Common myeloid progenitor, CD34-positive (primary cell): ENCODE measurements around the gene NFE2.

ENCODE experiments used
- CTCF ChIA-PET: fragments of 350-600 bp; sonication (Branson Sonifier 250); formaldehyde crosslinking; loops from one replicate; lab custom pipeline; 2021; ENCODE audit warnings: antibody characterized with exemption; lab: Charles Lee
- POLR2A ChIA-PET: fragments of 350-600 bp; sonication (Branson Sonifier 250); formaldehyde crosslinking; loops from one replicate; lab custom pipeline; 2021; ENCODE audit warnings: antibody characterized with exemption; lab: Charles Lee
- DNase-seq, 3 donors: peaks; one replicate each; pipeline versions ENCODE4 v3.0.0 to v3.0.0-alpha.2; 2013
- H3K27ac ChIP-seq, 2 experiments: 1 replicate in 1 of 2; 2 replicates in 1 of 2; pipeline ENCODE4 v1.7.0; 2013; ENCODE audit warnings: inconsistent platforms in 2 of 2, low read length in 2 of 2, mild to moderate bottlenecking in 2 of 2, low read depth in 1 of 2, moderate library complexity in 1 of 2; ENCODE audit not compliant: severe bottlenecking in 2 of 2, insufficient read depth in 1 of 2, poor library complexity in 1 of 2
- H3K27me3 ChIP-seq, 5 experiments: replicated peaks in 2 of 5; 1 replicate in 3 of 5; 2 replicates in 2 of 5; pipeline versions ENCODE4 v1.6.1 to v1.7.0; 2013; ENCODE audit warnings: low read length in 4 of 5, mild to moderate bottlenecking in 2 of 5, moderate library complexity in 2 of 5, inconsistent platforms in 1 of 5; ENCODE audit not compliant: insufficient read depth in 5 of 5, control insufficient read depth in 4 of 5
- H3K36me3 ChIP-seq, 4 experiments: 1 replicate in 2 of 4; 2 replicates in 2 of 4; pipeline versions ENCODE4 v1.6.1 to v1.7.0; 2013; ENCODE audit warnings: low read length in 3 of 4, control low read depth in 1 of 4, mild to moderate bottlenecking in 1 of 4; ENCODE audit not compliant: control insufficient read depth in 4 of 4, insufficient read depth in 4 of 4
- H3K4me1 ChIP-seq, 4 experiments: 1 replicate in 3 of 4; 2 replicates in 1 of 4; pipeline versions ENCODE4 v1.6.1 to v1.7.1; 2013; ENCODE audit warnings: low read length in 3 of 4, mild to moderate bottlenecking in 3 of 4, control low read depth in 1 of 4, inconsistent platforms in 1 of 4, moderate library complexity in 1 of 4; ENCODE audit not compliant: control insufficient read depth in 4 of 4, insufficient read depth in 4 of 4; ENCODE audit errors: control extremely low read depth in 1 of 4
- H3K4me3 ChIP-seq, 7 experiments: 1 replicate in 4 of 7; 2 replicates in 3 of 7; pipeline versions ENCODE4 v1.5.1 to v1.7.0; 2013; ENCODE audit warnings: mild to moderate bottlenecking in 7 of 7, low read length in 6 of 7, moderate library complexity in 6 of 7, inconsistent platforms in 2 of 7, low read depth in 2 of 7, control low read depth in 1 of 7; ENCODE audit not compliant: insufficient read depth in 4 of 7, control insufficient read depth in 1 of 7; ENCODE audit errors: extremely low read depth in 1 of 7
- H3K9me3 ChIP-seq, 5 experiments: 1 replicate in 4 of 5; 2 replicates in 1 of 5; pipeline versions ENCODE4 v1.6.1 to v1.7.1; 2013; ENCODE audit warnings: low read length in 4 of 5, mild to moderate bottlenecking in 2 of 5, inconsistent platforms in 1 of 5, low read depth in 1 of 5, moderate library complexity in 1 of 5; ENCODE audit not compliant: control insufficient read depth in 4 of 5, insufficient read depth in 2 of 5; ENCODE audit errors: control extremely low read depth in 1 of 5
- WGBS: methylation state at CpG from one replicate; pipeline ENCODE4 v1.1.5; 2013; ENCODE audit not compliant: insufficient coverage; 5-methylcytosine and 5-hydroxymethylcytosine counted together

NFE2 gene

DNA sequence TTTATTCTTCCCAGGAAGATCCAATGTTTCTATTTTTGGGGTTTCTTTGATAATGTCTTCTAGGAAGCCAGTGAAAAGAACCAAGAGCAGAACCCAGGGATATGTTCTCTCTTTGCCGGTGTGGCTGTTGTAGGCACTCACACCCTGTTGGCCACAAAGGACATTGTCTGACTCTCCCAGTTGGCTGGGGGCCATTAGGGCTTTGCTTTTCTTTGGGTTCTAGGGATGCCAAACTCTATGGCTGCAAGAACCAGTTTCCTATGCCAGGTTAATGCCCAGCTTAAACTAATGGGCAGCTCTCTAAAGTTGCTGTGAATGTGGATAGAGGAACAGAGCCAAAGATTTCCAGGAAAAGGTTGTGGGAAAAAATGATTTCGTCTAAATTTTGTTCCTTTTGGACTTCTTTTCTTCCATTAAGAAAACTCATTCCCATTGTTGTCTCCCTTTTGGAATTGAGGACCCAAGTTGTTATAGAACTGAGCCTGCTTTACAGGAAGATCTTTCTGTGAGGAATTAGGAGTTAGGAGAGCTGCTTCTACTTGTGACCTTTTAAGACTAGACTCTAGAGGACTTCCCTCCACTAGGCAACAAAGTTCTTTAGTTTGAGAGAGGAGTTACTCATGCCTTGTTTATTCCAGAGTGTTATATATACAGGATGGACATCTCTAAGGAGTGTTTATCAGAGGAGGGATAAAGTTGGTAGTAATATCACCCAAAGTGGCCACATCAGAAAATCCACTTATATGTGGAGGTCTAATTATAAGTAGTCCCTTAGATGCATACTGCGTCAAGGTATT, 37.2 kb upstream of the NFE2 start:
- Histone ChIP-seq H3K9me3 (no peaks in the 10 kb centered on the region), H3K36me3 (peaks cover 6 to 26% (median 25%) of the 10 kb centered on the region in 4 experiments), H3K4me3 (no peak overlapping the region), H3K27me3 (no peaks in the 10 kb centered on the region), H3K27ac (peak overlapping the region in 1 of 2 experiments; percentile 64), H3K4me1 (peaks cover 0 to 16% (median 6%) of the 10 kb centered on the region in 4 experiments)
- CTCF ChIA-PET, result interaction anchor here (0.7 to 36.2 kb wide), 24 partner anchors 9 to 117 kb away, joined by 3 to 890 read pairs (median 6); partner anchors contain the start of genes CBX5, COPZ1, HNRNPA1 and NFE2
- WGBS, result no CpG with 5 or more reads among the region's 3 CpGs
- DNase-seq, result no peak
- POLR2A ChIA-PET, result interaction anchor here (0.5 kb wide), 1 partner anchor 37 kb away, joined by 3 read pairs; the partner anchor contains the start of gene NFE2

DNA sequence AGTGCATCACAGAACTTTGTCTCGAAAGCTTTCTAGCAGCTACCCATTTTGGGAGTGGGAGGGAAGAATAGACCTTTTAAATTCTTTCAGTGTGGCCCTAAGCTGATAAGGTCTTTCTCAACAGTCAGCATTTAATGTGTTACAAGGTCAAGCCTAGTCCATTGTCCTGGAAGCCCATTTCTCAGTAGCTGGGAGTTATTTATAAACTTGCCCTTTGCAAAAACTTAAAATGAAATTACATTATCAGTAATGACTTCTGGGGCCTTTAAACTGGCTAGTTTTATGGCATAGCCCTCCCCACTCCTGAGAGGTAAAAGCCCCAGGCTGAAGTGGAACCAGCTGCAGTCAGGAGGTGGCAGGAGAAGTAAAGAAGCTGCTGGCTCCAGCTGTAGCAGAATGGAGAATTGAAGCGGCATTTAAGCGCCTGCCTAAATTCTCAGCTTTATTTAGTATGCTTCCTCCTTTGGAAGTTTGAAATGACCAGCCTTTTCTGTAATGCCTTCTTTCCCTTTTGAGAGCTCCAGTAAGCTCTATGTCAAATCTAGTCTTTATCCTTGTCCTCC, 36.5 kb upstream of the NFE2 start:
- H3K4me1 ChIP-seq, result peaks cover 0 to 16% (median 6%) of the 10 kb centered on the region in 4 experiments
- peak in 2 of 3 donors; percentile 59 to 68 for DNase-seq
- POLR2A ChIA-PET, result no interaction called here
- CTCF ChIA-PET, result interaction anchor here (0.7 to 36.2 kb wide), 26 partner anchors 9 to 117 kb away, joined by 3 to 890 read pairs (median 6); partner anchors contain the start of genes CBX5, COPZ1, HNRNPA1 and NFE2
- 41% methylated on average over 2 of the region's 3 CpGs for WGBS
- H3K27ac ChIP-seq, result peak overlapping the region in 1 of 2 experiments; percentile 64
- H3K4me3 ChIP-seq, result no peak overlapping the region
- no peaks in the 10 kb centered on the region for H3K9me3 ChIP-seq
- no peaks in the 10 kb centered on the region for H3K27me3 ChIP-seq
- peaks cover 4 to 21% (median 19%) of the 10 kb centered on the region in 4 experiments for H3K36me3 ChIP-seq

DNA sequence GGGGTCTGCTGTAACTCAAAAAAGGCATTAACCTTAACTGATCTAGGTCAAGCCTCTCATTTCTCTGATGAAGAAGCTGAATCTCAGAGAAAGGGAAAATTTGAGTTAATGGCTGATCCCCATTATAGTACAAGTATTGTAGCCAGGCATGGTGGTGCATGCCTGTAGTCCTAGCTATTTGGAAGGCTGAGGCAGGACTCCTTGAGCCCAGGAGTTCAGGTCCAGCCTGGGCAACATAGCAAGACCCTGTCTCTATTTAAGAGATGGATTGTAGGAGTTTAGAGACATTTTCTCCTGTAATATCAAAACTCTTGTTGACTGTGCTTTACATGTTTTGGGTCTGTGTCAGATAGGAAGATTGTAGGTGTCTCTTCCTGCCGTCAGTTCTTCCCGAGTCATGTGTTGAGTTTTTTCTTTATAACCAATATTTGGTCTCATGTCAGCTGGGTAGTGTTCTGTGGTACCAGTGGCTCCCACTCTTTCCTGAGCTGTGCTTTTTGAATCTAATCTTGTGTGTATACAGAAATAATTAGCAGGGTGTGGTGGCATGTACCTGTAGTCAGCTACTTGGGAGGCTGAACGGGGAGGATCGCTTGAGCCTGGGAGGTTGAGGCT, 32.7 kb upstream of the NFE2 start:
- Histone ChIP-seq H3K27me3 (no peaks in the 10 kb centered on the region), H3K36me3 (peaks cover 0 to 8% (median 4%) of the 10 kb centered on the region in 4 experiments), H3K4me3 (no peak overlapping the region), H3K9me3 (no peaks in the 10 kb centered on the region), H3K4me1 (peaks cover 5 to 24% (median 9%) of the 10 kb centered on the region in 4 experiments), H3K27ac (no peak overlapping the region)
- ChIA-PET CTCF (interaction anchor here (1.0 to 36.2 kb wide), 13 partner anchors 10 to 82 kb away, joined by 3 to 890 read pairs (median 26); partner anchors contain the start of genes COPZ1 and NFE2), POLR2A (interaction anchor here (0.6 to 0.8 kb wide), 2 partner anchors 42 to 47 kb away, joined by 3 to 5 read pairs; no protein-coding TSS in a partner anchor)
- no peak for DNase-seq
- WGBS, result no CpG with 5 or more reads among the region's 4 CpGs

DNA sequence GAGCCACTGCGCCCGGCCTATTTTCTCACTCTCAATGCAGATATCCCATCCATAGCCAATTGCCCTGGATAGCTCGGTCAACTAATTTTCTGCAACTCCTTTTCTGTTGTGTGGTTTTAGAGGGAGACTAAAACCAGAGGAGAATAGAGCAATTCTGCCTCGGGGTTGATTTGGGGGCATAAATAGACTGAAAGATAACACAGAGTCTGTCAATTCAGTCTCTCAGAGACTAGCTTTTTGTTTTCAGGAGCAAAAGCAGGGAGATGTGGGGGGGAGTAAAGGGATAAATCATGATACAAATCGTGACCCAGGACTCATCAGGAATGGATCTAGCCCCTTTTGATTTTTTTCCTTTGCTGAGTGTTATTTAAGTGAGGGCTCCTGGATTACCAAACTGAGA, 30.6 kb upstream of the NFE2 start:
- 90% methylated on average over 2 of the region's 5 CpGs for WGBS
- peaks cover under 1 to 12% (median 5%) of the 10 kb centered on the region in 4 experiments for H3K4me1 ChIP-seq
- ChIA-PET CTCF (interaction anchor here (0.8 to 36.2 kb wide), 8 partner anchors 13 to 115 kb away, joined by 3 to 890 read pairs (median 50); partner anchors contain the start of gene NFE2), POLR2A (no interaction called here)
- DNase-seq, result no peak
- no peaks in the 10 kb centered on the region for H3K27me3 ChIP-seq
- no peaks in the 10 kb centered on the region for H3K9me3 ChIP-seq
- H3K36me3 ChIP-seq, result peaks cover 0 to 9% (median 5%) of the 10 kb centered on the region in 4 experiments
- peak overlapping the region in 1 of 2 experiments; percentile 14 for H3K27ac ChIP-seq
- H3K4me3 ChIP-seq, result no peak overlapping the region

DNA sequence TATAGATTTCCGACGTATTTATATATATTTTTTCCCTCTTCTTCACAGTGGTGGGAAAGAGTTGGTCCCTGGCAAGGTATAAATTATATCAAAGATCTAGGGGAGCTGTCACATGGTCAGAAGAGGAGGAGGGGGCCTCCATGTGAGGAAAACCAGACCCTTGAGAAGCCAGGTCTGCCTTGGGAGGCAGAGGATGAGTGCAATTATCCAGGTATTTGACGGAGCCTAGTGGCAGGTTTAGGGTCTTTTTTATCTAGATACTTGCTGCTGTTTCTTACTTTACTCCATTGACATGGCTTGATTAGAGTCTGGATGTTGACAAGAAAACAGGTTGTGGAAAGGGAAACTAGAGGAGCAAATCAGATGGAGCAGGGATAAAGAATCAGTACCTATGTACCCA, 29.6 kb upstream of the NFE2 start:
- CTCF ChIA-PET, result interaction anchor here (1.3 to 36.2 kb wide), 6 partner anchors 7 to 46 kb away, joined by 3 to 890 read pairs (median 96); partner anchors contain the start of gene NFE2

DNA sequence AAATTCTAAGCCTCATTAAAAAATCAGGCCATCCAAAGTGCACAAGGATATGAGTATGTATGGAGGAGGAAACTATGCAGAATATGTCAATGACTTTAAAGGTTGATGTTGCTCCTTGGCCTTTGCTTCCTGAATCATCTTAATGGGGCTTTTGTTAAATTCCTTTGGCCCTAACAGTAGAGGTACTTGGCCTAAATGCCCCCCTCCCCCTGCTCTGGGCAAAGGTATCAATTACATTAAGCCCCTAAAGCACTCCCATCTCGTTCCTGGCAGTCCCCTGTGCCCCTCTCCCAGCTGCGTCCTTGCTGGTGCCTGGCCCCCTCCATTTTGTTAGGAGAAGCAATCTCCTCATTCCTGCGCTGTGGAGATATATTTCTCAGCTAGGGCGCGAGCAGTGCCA, 28.9 kb upstream of the NFE2 start:
- Histone ChIP-seq H3K4me3 (no peak overlapping the region), H3K27ac (no peak overlapping the region), H3K36me3 (peaks cover 0 to 8% (median 4%) of the 10 kb centered on the region in 4 experiments), H3K9me3 (no peaks in the 10 kb centered on the region), H3K27me3 (no peaks in the 10 kb centered on the region), H3K4me1 (peaks cover 8 to 19% (median 13%) of the 10 kb centered on the region in 4 experiments)
- ChIA-PET POLR2A (no interaction called here), CTCF (interaction anchor here (1.8 to 36.2 kb wide), 5 partner anchors 7 to 47 kb away, joined by 4 to 890 read pairs (median 160); partner anchors contain the start of gene NFE2)
- DNase-seq, result no peak
- 96% methylated on average over 4 of the region's 5 CpGs for WGBS

More for the DNA sequence above, 29.6 kb upstream of the NFE2 start:
- H3K27ac ChIP-seq, result no peak overlapping the region
- DNase-seq, result no peak
- no CpG with 5 or more reads among the region's 3 CpGs for WGBS
- peaks cover 0 to 8% (median 4%) of the 10 kb centered on the region in 4 experiments for H3K36me3 ChIP-seq
- POLR2A ChIA-PET, result no interaction called here
- no peak overlapping the region for H3K4me3 ChIP-seq
- peaks cover 5 to 16% (median 9%) of the 10 kb centered on the region in 4 experiments for H3K4me1 ChIP-seq
- H3K9me3 ChIP-seq, result no peaks in the 10 kb centered on the region
- H3K27me3 ChIP-seq, result no peaks in the 10 kb centered on the region
